SK-N-SH treated with all-trans-retinoic acid at 6 μM for 48 hours (cell line): ENCODE measurements around the gene LRFN2.

Source experiments
- PPARA ChIP-seq: fragments of 250-450 bp; sonication (Bioruptor Pico); IDR thresholded peaks from 2 replicates; pipeline ENCODE4 v1.5.0; 2020; ENCODE audit warnings: mild to moderate bottlenecking, borderline replicate concordance
- RARB ChIP-seq: fragments of 250-450 bp; sonication (Bioruptor Pico); IDR thresholded peaks from 2 replicates; pipeline ENCODE4 v1.8.0; 2021; ENCODE audit warnings: mild to moderate bottlenecking, moderate library complexity
- ZFP30 ChIP-seq: fragments of 450-650 bp; formaldehyde crosslinking; IDR thresholded peaks from 2 replicates; pipeline ENCODE4 v1.5.0; 2022; ENCODE audit warnings: mild to moderate bottlenecking, moderate library complexity
- ZNF8 ChIP-seq: fragments of 450-650 bp; formaldehyde crosslinking; IDR thresholded peaks from 2 replicates; pipeline ENCODE4 v1.5.0; 2020; ENCODE audit warnings: mild to moderate bottlenecking, moderate library complexity

GRCh38 chr6:40460380-40460779 is 126.8 kb downstream of the LRFN2 start:
- TF ChIP-seq ZFP30 (CRISPR knock-in tag) (no peak), ZNF8 (no peak), RARB (CRISPR knock-in tag) (no peak), PPARA (CRISPR knock-in tag) (no peak)
